GM12864 (cell line): Measurements from ENCODE around the gene BICC1.

Experiments
- DNase-seq: peaks from one replicate; pipeline ENCODE4 v3.0.0-alpha.2; 2011; ENCODE audit warnings: low read depth
- H3K4me3 ChIP-seq: 2 replicates; pipeline ENCODE4 v1.5.1; 2011; ENCODE audit warnings: mild to moderate bottlenecking, low read depth, low read length, control low read depth
- TF ChIP-seq, protein P1 (sequence below): IDR thresholded peaks from 2 replicates; pipeline ENCODE4 v1.5.1; 2011; ENCODE audit warnings: low read depth, mild to moderate bottlenecking, moderate library complexity, low read length, control low read depth, inconsistent platforms; ENCODE audit errors: missing control alignments

The BICC1 gene

DNA sequence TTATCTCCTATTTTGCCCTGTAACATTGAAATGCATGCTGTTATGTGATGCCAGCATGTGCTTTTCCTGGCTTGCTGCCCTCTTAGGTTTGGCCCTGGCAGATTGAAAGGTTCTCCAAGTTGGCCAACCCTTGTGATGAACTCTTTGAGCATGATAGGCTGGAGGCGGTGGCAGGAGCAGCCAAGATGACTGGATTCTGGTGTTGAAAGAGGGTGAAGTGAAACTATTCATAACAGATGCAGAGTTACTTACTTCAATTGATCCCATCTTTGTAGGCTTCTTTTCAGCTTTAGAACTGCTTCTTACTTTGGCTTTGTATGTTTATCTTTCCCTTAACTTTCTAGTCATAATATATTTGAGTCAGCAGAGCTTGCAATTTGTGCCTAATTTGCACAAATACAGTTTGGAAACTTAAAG is 57.6 kb downstream of the BICC1 start:
- H3K4me3 ChIP-seq: no peak overlapping the region
- TF ChIP-seq, protein P1, sequence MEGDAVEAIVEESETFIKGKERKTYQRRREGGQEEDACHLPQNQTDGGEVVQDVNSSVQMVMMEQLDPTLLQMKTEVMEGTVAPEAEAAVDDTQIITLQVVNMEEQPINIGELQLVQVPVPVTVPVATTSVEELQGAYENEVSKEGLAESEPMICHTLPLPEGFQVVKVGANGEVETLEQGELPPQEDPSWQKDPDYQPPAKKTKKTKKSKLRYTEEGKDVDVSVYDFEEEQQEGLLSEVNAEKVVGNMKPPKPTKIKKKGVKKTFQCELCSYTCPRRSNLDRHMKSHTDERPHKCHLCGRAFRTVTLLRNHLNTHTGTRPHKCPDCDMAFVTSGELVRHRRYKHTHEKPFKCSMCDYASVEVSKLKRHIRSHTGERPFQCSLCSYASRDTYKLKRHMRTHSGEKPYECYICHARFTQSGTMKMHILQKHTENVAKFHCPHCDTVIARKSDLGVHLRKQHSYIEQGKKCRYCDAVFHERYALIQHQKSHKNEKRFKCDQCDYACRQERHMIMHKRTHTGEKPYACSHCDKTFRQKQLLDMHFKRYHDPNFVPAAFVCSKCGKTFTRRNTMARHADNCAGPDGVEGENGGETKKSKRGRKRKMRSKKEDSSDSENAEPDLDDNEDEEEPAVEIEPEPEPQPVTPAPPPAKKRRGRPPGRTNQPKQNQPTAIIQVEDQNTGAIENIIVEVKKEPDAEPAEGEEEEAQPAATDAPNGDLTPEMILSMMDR: no peak
- DNase-seq: no peak

DNA sequence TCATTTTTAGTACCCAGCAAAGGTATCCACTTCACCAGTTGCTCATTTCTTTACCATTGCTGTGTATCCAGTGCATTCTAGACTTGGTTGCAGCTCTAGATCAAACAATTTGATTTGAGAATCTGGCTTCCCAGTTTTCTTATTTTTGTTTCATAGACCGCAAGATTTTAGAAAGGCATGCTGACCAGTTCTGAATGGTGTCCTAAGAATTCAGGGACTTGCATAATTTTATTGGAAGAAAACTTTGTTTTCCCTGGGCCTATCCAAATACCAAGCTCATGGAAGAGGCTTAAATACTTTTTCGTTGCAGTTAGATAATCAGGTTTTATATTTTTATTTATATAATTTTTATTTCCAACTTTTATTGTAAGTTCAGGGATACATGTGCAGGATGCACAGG is 58.3 kb downstream of the BICC1 start:
- DNase-seq: no peak
- no peak overlapping the region for H3K4me3 ChIP-seq
- TF ChIP-seq, protein P1: no peak

DNA sequence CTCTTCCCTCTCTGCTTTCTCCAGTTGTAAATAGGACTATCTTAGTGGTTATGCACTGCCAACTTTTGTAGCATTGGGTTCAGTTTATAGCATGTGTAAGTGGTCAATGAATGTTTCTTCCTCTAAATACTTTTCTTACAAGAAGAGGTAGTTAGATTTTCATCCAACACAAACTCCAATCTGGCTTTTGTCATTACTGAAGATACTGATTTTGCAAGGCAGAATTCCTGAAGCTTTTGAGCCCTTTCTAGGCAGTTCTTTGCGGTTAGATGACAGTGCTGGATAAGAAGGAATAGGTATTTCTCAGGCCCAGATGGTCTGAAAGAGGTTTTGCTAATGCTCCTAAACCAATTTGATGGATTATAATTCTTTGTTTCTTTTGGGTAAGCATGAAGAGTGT is 60.5 kb downstream of the BICC1 start:
- DNase-seq: no peak
- TF ChIP-seq, protein P1: no peak

GRCh38 chr10:58574058-58574457 is 61.4 kb downstream of the BICC1 start:
- no peak for DNase-seq
- TF ChIP-seq, protein P1: no peak

More for the DNA sequence above, 60.5 kb downstream of the BICC1 start:
- no peak overlapping the region for H3K4me3 ChIP-seq

DNA sequence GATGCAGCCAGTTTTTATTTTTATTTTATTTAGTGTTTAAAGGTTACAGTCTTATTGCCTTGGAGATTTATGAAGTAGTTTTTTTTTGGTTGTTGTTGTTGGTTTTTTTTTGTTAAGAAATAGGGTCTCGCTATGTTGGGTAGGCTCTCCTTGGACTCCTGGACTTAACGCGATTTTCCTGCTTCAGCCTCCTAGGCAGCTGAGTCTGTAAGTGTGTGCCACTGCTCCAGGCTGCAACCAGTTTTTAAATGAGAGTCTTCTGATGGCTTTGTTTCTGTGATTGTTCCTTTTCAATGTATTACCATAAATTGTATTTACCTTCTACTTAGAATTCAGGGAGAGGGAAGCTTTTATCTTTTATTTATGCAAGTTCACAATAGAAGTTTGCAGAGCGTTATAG is 62.8 kb downstream of the BICC1 start:
- TF ChIP-seq, protein P1: no peak
- DNase-seq: no peak
- no peak overlapping the region for H3K4me3 ChIP-seq

More at GRCh38 chr10:58574058-58574457, 61.4 kb downstream of the BICC1 start:
- no peak overlapping the region for H3K4me3 ChIP-seq

- TF ChIP-seq, protein P1: no peak
- no peak overlapping the region for H3K4me3 ChIP-seq
- DNase-seq: no peak
Measured at GRCh38 chr10:58576751-58577436, 64.2 kb downstream of the BICC1 start.

DNA sequence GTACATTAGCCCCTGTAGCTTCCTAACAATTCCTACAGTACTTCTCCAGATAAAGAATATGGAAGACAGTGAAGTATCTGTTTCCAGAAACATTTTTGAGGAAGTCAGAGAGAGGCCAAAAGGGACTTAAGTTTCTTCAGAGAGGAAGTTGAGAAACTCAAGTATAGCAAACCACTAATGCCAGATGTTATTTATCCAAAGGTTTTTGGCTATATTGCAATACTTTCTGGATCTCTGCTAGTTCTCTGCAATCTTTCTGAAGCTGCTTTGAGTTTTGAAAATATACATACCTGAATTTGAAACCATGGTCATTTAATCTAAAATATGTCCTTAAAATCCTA is 64.7 kb downstream of the BICC1 start:
- TF ChIP-seq, protein P1: no peak
- DNase-seq: no peak
- H3K4me3 ChIP-seq: no peak overlapping the region
